SK-N-SH (cell line): ENCODE data around the gene PGAP3. TPM values are rescaled to one million over a fixed set of nuclear protein-coding genes. Genes with fewer than 3 reads are reported as not detected.

ENCODE experiments used
- CTCF ChIA-PET: fragments of 300-600, 350-600 bp; formaldehyde crosslinking; extraction: SDS; loops from one replicate; lab custom pipeline; 2021; lab: Yijun Ruan, JAX
- POLR2A ChIA-PET: fragments of 350-600 bp; sonication (Branson Sonifier 250); formaldehyde crosslinking; extraction: SDS; loops from one replicate; lab custom pipeline; 2020; ENCODE audit warnings: antibody characterized with exemption, inconsistent platforms; lab: Yijun Ruan, JAX
- DNase-seq: peaks from one replicate; pipeline ENCODE4 v3.0.0; 2012
- H2AFZ ChIP-seq: fragments of 200-600 bp; sonication (generic); 2 replicates; pipeline ENCODE4 v1.8.1; 2016; ENCODE audit warnings: antibody characterized with exemption, mild to moderate bottlenecking, low read depth
- H3F3A ChIP-seq: fragments of 200-600 bp; sonication (generic); replicated peaks from 2 replicates; pipeline ENCODE3; 2016; ENCODE audit warnings: antibody characterized with exemption, mild to moderate bottlenecking; ENCODE audit not compliant: insufficient read depth
- H3K27ac ChIP-seq, 2 experiments: fragments of 200-500 bp in 1 of 2; fragments of 200-600 bp in 1 of 2; sonication (Bioruptor generic) in 1 of 2; sonication (generic), shearing (Covaris generic) in 1 of 2; 2 replicates each; pipeline versions ENCODE4 v1.5.1 to v1.6.1; 2014 to 2016; ENCODE audit warnings: low read depth in 2 of 2, inconsistent platforms in 1 of 2, low read length in 1 of 2, mild to moderate bottlenecking in 1 of 2, mixed read lengths in 1 of 2
- H3K27me3 ChIP-seq: fragments of 200-600 bp; sonication (generic), shearing (Covaris generic); 2 replicates; pipeline ENCODE4 v1.6.1; 2016; ENCODE audit warnings: mixed run types; ENCODE audit not compliant: insufficient read depth
- H3K36me3 ChIP-seq, 2 experiments: fragments of 200-500 bp in 1 of 2; fragments of 200-600 bp in 1 of 2; sonication (Bioruptor generic) in 1 of 2; sonication (generic) in 1 of 2; replicated peaks in 1 of 2; 2 replicates each; pipeline versions ENCODE3 to v1.5.1; 2014 to 2016; ENCODE audit warnings: low read length in 1 of 2, mild to moderate bottlenecking in 1 of 2; ENCODE audit not compliant: insufficient read depth in 2 of 2, control insufficient read depth in 1 of 2
- H3K4me1 ChIP-seq, 2 experiments: fragments of 200-500 bp in 1 of 2; fragments of 200-600 bp in 1 of 2; sonication (Bioruptor generic) in 1 of 2; sonication (generic), shearing (Covaris generic) in 1 of 2; 2 replicates each; pipeline versions ENCODE4 v1.5.1 to v1.6.1; 2014 to 2016; ENCODE audit warnings: low read depth in 1 of 2, low read length in 1 of 2, mixed run types in 1 of 2; ENCODE audit not compliant: insufficient read depth in 2 of 2, control insufficient read depth in 1 of 2
- H3K4me2 ChIP-seq: fragments of 200-600 bp; sonication (generic), shearing (Covaris generic); 2 replicates; pipeline ENCODE4 v1.6.1; 2017; ENCODE audit warnings: mixed run types
- H3K4me3 ChIP-seq, 2 experiments: fragments of 200-500 bp in 1 of 2; fragments of 200-600 bp in 1 of 2; sonication (Bioruptor generic) in 1 of 2; sonication (generic), shearing (Covaris generic) in 1 of 2; 2 replicates each; pipeline versions ENCODE4 v1.5.1 to v1.8.1; 2014 to 2016; ENCODE audit warnings: low read depth in 2 of 2, inconsistent platforms in 1 of 2, low read length in 1 of 2, mild to moderate bottlenecking in 1 of 2, mixed read lengths in 1 of 2, moderate library complexity in 1 of 2
- H3K79me2 ChIP-seq: fragments of 200-600 bp; sonication (generic); 2 replicates; pipeline ENCODE4 v1.8.1; 2017; ENCODE audit warnings: mild to moderate bottlenecking; ENCODE audit not compliant: insufficient read depth
- H3K9ac ChIP-seq: fragments of 200-600 bp; sonication (generic); 2 replicates; pipeline ENCODE4 v1.6.1; 2017; ENCODE audit warnings: mixed run types
- H3K9me2 ChIP-seq: fragments of 200-600 bp; sonication (generic); 2 replicates; pipeline ENCODE4 v1.6.1; 2017; ENCODE audit warnings: mixed run types
- H3K9me3 ChIP-seq: fragments of 200-600 bp; sonication (generic); 2 replicates; pipeline ENCODE4 v1.6.1; 2017; ENCODE audit warnings: mixed run types, mild to moderate bottlenecking, moderate library complexity
- H4K20me1 ChIP-seq: fragments of 200-600 bp; sonication (generic); 2 replicates; pipeline ENCODE4 v1.6.1; 2017; ENCODE audit warnings: mild to moderate bottlenecking, mixed run types; ENCODE audit not compliant: insufficient read depth
- FOXJ3 ChIP-seq: sonication (generic); formaldehyde crosslinking; IDR thresholded peaks from 2 replicates; pipeline ENCODE4 v1.5.1; 2020; ENCODE audit warnings: mild to moderate bottlenecking, missing genetic modification reagents
- GABPA ChIP-seq: IDR thresholded peaks from 2 replicates; pipeline ENCODE4 v1.4.0; 2012; ENCODE audit warnings: low read depth, mild to moderate bottlenecking
- GATA2 ChIP-seq: sonication (generic); formaldehyde crosslinking; IDR thresholded peaks from 2 replicates; pipeline ENCODE4 v1.5.0; 2020; ENCODE audit warnings: mild to moderate bottlenecking, missing genetic modification reagents
- JUND ChIP-seq: IDR thresholded peaks from 2 replicates; pipeline ENCODE4 v1.4.0; 2012
- MEF2A ChIP-seq: IDR thresholded peaks from 2 replicates; pipeline ENCODE4 v1.4.0; 2012; ENCODE audit warnings: low read depth, borderline replicate concordance
- MXI1 ChIP-seq: IDR thresholded peaks from 2 replicates; pipeline ENCODE4 v1.6.1; 2012; ENCODE audit warnings: mild to moderate bottlenecking, low read depth, low read length, improper control_type of control experiment
- NFIC ChIP-seq: IDR thresholded peaks from 2 replicates; pipeline ENCODE4 v1.4.0; 2012; ENCODE audit warnings: borderline replicate concordance
- POLR2AphosphoS5 ChIP-seq: IDR thresholded peaks from 2 replicates; pipeline ENCODE4 v1.6.1; 2012; ENCODE audit warnings: low read depth, low read length
- RAD21 ChIP-seq: IDR thresholded peaks from 2 replicates; pipeline ENCODE4 v1.6.1; 2012; ENCODE audit warnings: mild to moderate bottlenecking, low read length
- RXRA ChIP-seq: IDR thresholded peaks from 2 replicates; pipeline ENCODE4 v1.4.0; 2012; ENCODE audit warnings: low read depth, mild to moderate bottlenecking, borderline replicate concordance
- TEAD4 ChIP-seq: IDR thresholded peaks from 2 replicates; pipeline ENCODE4 v1.4.0; 2012; ENCODE audit warnings: mild to moderate bottlenecking, borderline replicate concordance; ENCODE audit not compliant: insufficient read depth
- WGBS: methylation state at CpG from one replicate; pipeline ENCODE4 v1.1.6; 2017; ENCODE audit warnings: low lambda C conversion rate; 5-methylcytosine and 5-hydroxymethylcytosine counted together
- polyA plus RNA-seq, 3 experiments: library from polyadenylated mRNA; depleted of rRNA; stranded (reverse); fragments of >200 nt; gene quantifications; 2 replicates each; pipeline ENCODE4 v1.2.3, GENCODE V29; 2012
- TF ChIP-seq, protein P1 (sequence below): IDR thresholded peaks from 2 replicates; pipeline ENCODE4 v1.4.0; 2012; ENCODE audit warnings: low read depth, borderline replicate concordance
- TF ChIP-seq, protein P2 (sequence below): fragments of 150-350 bp; IDR thresholded peaks from 2 replicates; pipeline ENCODE4 v1.6.1; 2017; ENCODE audit warnings: antibody characterized with exemption, low read length, low read depth, borderline replicate concordance
- TF ChIP-seq, protein P3 (sequence below): fragments of 150-350 bp; IDR thresholded peaks from 2 replicates; pipeline ENCODE4 v1.6.1; 2016; ENCODE audit warnings: mild to moderate bottlenecking, low read depth, low read length
- TF ChIP-seq, protein P4 (sequence below): IDR thresholded peaks from 2 replicates; pipeline ENCODE4 v1.4.0; 2012; ENCODE audit warnings: low read depth

Gene PGAP3
- polyA plus RNA-seq, 1 of the 3 experiments (the other 2 are of a cell fraction) = 20.9 TPM

DNA sequence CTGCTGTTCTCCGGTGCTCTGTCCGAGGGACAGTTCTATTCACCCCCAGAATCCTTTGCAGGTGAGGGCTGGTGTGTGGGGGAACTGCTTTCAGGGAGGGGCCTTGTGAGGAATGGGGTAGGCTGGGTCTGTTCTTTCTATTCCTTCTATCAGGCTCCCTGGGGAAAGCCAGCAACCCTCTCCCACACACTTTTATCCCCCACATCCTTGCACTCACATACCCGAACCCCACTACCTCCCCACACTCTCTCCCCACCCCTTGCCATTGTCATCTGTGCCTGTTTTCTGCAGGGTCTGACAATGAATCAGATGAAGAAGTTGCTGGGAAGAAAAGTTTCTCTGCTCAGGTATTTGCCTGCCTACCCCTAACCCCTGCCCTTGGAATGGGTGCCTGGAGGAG is 29.1 kb downstream of the PGAP3 start:
- H4K20me1 ChIP-seq = peaks cover 7% of the 10 kb centered on the region; the same call in 1 of the 2 replicates

DNA sequence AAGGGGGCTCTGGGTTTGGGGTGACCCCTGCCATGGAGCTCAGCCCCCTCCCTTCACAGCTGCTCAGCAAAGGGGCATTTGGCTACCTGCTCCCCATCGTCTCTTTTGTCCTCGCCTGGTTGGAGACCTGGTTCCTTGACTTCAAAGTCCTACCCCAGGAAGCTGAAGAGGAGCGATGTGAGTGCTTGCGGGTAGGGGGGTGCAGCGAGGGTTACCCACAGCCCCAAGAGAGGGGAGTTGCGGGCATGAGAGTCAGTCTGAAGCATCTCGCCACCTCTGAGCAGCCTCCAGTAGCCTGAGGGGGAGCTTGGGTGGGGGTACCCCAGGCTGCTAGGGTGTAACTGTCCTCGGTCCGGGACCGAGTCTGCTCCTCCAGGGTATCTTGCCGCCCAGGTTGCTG is 29.5 kb downstream of the PGAP3 start:
- WGBS = 98% methylated on average over 11 of the region's 11 CpGs
- POLR2A ChIA-PET = no interaction called here
- Histone ChIP-seq H2AFZ (no peak overlapping the region), H3K4me2 (no peak overlapping the region), H3K4me3 (no peak overlapping the region), H3K9me2 (no peaks in the 10 kb centered on the region), H3K9me3 (no peaks in the 10 kb centered on the region), H3K4me1 (no peaks in the 10 kb centered on the region; a peak in 1 of 4 replicates), H3K79me2 (no peaks in the 10 kb centered on the region), H3K27me3 (no peaks in the 10 kb centered on the region), H3K27ac (no peak overlapping the region; a peak in 1 of 4 replicates), H3K9ac (no peak overlapping the region), H4K20me1 (peaks cover 7% of the 10 kb centered on the region; the same call in 1 of the 2 replicates), H3K36me3 (peaks cover 0 to 40% of the 10 kb centered on the region in 2 experiments), H3F3A (no peaks in the 10 kb centered on the region)
- no peak for DNase-seq
- TF ChIP-seq GABPA = no peak
- no peak for TF ChIP-seq RXRA
- TF ChIP-seq FOXJ3 (CRISPR knock-in tag) = no peak
- TF ChIP-seq MEF2A = no peak
- TF ChIP-seq MXI1 = no peak
- no peak for TF ChIP-seq RAD21
- TF ChIP-seq, protein P1, sequence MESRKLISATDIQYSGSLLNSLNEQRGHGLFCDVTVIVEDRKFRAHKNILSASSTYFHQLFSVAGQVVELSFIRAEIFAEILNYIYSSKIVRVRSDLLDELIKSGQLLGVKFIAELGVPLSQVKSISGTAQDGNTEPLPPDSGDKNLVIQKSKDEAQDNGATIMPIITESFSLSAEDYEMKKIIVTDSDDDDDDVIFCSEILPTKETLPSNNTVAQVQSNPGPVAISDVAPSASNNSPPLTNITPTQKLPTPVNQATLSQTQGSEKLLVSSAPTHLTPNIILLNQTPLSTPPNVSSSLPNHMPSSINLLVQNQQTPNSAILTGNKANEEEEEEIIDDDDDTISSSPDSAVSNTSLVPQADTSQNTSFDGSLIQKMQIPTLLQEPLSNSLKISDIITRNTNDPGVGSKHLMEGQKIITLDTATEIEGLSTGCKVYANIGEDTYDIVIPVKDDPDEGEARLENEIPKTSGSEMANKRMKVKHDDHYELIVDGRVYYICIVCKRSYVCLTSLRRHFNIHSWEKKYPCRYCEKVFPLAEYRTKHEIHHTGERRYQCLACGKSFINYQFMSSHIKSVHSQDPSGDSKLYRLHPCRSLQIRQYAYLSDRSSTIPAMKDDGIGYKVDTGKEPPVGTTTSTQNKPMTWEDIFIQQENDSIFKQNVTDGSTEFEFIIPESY = no peak
- TF ChIP-seq, protein P2, sequence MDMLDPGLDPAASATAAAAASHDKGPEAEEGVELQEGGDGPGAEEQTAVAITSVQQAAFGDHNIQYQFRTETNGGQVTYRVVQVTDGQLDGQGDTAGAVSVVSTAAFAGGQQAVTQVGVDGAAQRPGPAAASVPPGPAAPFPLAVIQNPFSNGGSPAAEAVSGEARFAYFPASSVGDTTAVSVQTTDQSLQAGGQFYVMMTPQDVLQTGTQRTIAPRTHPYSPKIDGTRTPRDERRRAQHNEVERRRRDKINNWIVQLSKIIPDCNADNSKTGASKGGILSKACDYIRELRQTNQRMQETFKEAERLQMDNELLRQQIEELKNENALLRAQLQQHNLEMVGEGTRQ = no peak
- no peak for TF ChIP-seq JUND
- TF ChIP-seq, protein P3, sequence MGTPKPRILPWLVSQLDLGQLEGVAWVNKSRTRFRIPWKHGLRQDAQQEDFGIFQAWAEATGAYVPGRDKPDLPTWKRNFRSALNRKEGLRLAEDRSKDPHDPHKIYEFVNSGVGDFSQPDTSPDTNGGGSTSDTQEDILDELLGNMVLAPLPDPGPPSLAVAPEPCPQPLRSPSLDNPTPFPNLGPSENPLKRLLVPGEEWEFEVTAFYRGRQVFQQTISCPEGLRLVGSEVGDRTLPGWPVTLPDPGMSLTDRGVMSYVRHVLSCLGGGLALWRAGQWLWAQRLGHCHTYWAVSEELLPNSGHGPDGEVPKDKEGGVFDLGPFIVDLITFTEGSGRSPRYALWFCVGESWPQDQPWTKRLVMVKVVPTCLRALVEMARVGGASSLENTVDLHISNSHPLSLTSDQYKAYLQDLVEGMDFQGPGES = no peak
- CTCF ChIA-PET = interaction anchor here (1.0 to 2.5 kb wide), 3 partner anchors 10 to 37 kb away, joined by 4 to 9 read pairs (median 4); partner anchors contain the start of gene PNMT

More for the DNA sequence above, 29.1 kb downstream of the PGAP3 start:
- ChIA-PET CTCF (interaction anchor here (1.0 to 2.5 kb wide), 3 partner anchors 10 to 37 kb away, joined by 4 to 9 read pairs (median 4); partner anchors contain the start of gene PNMT), POLR2A (no interaction called here)
- no peaks in the 10 kb centered on the region for H3K27me3 ChIP-seq
- H3K9ac ChIP-seq = no peak overlapping the region
- H2AFZ ChIP-seq = no peak overlapping the region
- no peaks in the 10 kb centered on the region for H3K9me3 ChIP-seq
- no peak overlapping the region for H3K4me2 ChIP-seq
- TF ChIP-seq TEAD4 = no peak
- TF ChIP-seq NFIC = no peak
- TF ChIP-seq, protein P4, sequence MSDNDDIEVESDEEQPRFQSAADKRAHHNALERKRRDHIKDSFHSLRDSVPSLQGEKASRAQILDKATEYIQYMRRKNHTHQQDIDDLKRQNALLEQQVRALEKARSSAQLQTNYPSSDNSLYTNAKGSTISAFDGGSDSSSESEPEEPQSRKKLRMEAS = no peak
- no peak for TF ChIP-seq POLR2AphosphoS5
- TF ChIP-seq GATA2 (CRISPR knock-in tag) = no peak
- no peak for DNase-seq
- H3K4me1 ChIP-seq = no peaks in the 10 kb centered on the region; a peak in 1 of 4 replicates
- H3F3A ChIP-seq = no peaks in the 10 kb centered on the region
- no peaks in the 10 kb centered on the region for H3K79me2 ChIP-seq
- 97% methylated on average over 3 of the region's 3 CpGs for WGBS
- H3K36me3 ChIP-seq = peaks cover 0 to 40% of the 10 kb centered on the region in 2 experiments
- no peak overlapping the region for H3K27ac ChIP-seq
- no peaks in the 10 kb centered on the region for H3K9me2 ChIP-seq
- H3K4me3 ChIP-seq = no peak overlapping the region
